H9 (cell line): ENCODE measurements around the gene MCL1. TPM values are rescaled to one million over a fixed set of nuclear protein-coding genes. Genes with fewer than 3 reads are reported as not detected.
A peak's percentile ranks its signal among the peaks of the same experiment; 100 is the strongest.

Source experiments
- DNase-seq: peaks from one replicate; pipeline ENCODE4 v3.0.0-alpha.2; 2017
- H2AFZ ChIP-seq: one replicate; pipeline ENCODE4 v1.6.1; 2013; ENCODE audit warnings: mild to moderate bottlenecking, low read length, control low read depth, moderate library complexity
- H2AK5ac ChIP-seq: 2 replicates; pipeline ENCODE4 v1.6.1; 2013; ENCODE audit warnings: low read length, control low read depth, mixed read lengths; ENCODE audit not compliant: insufficient read length
- H2BK120ac ChIP-seq: one replicate; pipeline ENCODE4 v1.6.1; 2013; ENCODE audit warnings: low read depth, mild to moderate bottlenecking, low read length, control low read depth, inconsistent platforms; ENCODE audit not compliant: poor library complexity, severe bottlenecking
- H2BK12ac ChIP-seq: 2 replicates; pipeline ENCODE4 v1.6.1; 2013; ENCODE audit warnings: low read length, control low read depth, mixed read lengths, low read depth; ENCODE audit not compliant: insufficient read length
- H2BK15ac ChIP-seq: 2 replicates; pipeline ENCODE4 v1.6.1; 2013; ENCODE audit warnings: low read depth, low read length, control low read depth
- H2BK20ac ChIP-seq: one replicate; pipeline ENCODE4 v1.6.1; 2013; ENCODE audit warnings: low read depth, mild to moderate bottlenecking, low read length, control low read depth, inconsistent platforms; ENCODE audit not compliant: poor library complexity, severe bottlenecking
- H2BK5ac ChIP-seq: 2 replicates; pipeline ENCODE4 v1.6.1; 2013; ENCODE audit warnings: low read length, control low read depth, mixed read lengths; ENCODE audit not compliant: insufficient read length
- H3K14ac ChIP-seq: 2 replicates; pipeline ENCODE4 v1.6.1; 2013; ENCODE audit warnings: low read length, control low read depth; ENCODE audit not compliant: insufficient read depth
- H3K18ac ChIP-seq: 2 replicates; pipeline ENCODE4 v1.6.1; 2013; ENCODE audit warnings: low read depth, mild to moderate bottlenecking, mixed read lengths, low read length, control low read depth; ENCODE audit not compliant: insufficient read length
- H3K23ac ChIP-seq: 2 replicates; pipeline ENCODE4 v1.6.1; 2013; ENCODE audit warnings: low read length, control low read depth, mixed read lengths, low read depth; ENCODE audit not compliant: insufficient read length
- H3K23me2 ChIP-seq: 2 replicates; pipeline ENCODE4 v1.6.1; 2013; ENCODE audit warnings: low read depth, mild to moderate bottlenecking, mixed read lengths, low read length, control low read depth; ENCODE audit not compliant: insufficient read length, poor library complexity, severe bottlenecking
- H3K27ac ChIP-seq: 2 replicates; pipeline ENCODE4 v1.5.1; 2013; ENCODE audit warnings: low read length, control low read depth, mixed read lengths, low read depth; ENCODE audit not compliant: insufficient read length
- H3K27me3 ChIP-seq: 2 replicates; pipeline ENCODE4 v1.6.1; 2013; ENCODE audit warnings: low read length, control low read depth, inconsistent platforms; ENCODE audit not compliant: insufficient read depth
- H3K4ac ChIP-seq: 2 replicates; pipeline ENCODE4 v1.6.1; 2013; ENCODE audit warnings: low read depth, mild to moderate bottlenecking, control low read depth, inconsistent platforms, low read length, moderate library complexity
- H3K4me1 ChIP-seq: 2 replicates; pipeline ENCODE4 v1.6.1; 2013; ENCODE audit warnings: low read length, control low read depth, inconsistent platforms; ENCODE audit not compliant: insufficient read depth
- H3K4me2 ChIP-seq: 2 replicates; pipeline ENCODE4 v1.6.1; 2013; ENCODE audit warnings: low read length, control low read depth, mixed read lengths; ENCODE audit not compliant: insufficient read length, insufficient read depth
- H3K56ac ChIP-seq: 2 replicates; pipeline ENCODE4 v1.6.1; 2013; ENCODE audit warnings: low read depth, mild to moderate bottlenecking, mixed read lengths, low read length, control low read depth; ENCODE audit not compliant: insufficient read length
- H3K79me1 ChIP-seq: 2 replicates; pipeline ENCODE4 v1.6.1; 2013; ENCODE audit warnings: low read depth, mild to moderate bottlenecking, moderate library complexity, low read length, control low read depth, inconsistent platforms; ENCODE audit not compliant: insufficient read depth, poor library complexity, severe bottlenecking
- H3K79me2 ChIP-seq: 2 replicates; pipeline ENCODE4 v1.6.1; 2013; ENCODE audit warnings: low read length, control low read depth, inconsistent platforms; ENCODE audit not compliant: insufficient read depth
- H3K9ac ChIP-seq: 2 replicates; pipeline ENCODE4 v1.6.1; 2013; ENCODE audit warnings: low read length, control low read depth, mixed read lengths; ENCODE audit not compliant: insufficient read length; ENCODE audit errors: extremely low read depth
- H3K9me3 ChIP-seq: one replicate; pipeline ENCODE4 v1.6.1; 2013; ENCODE audit warnings: low read depth, low read length, inconsistent platforms; ENCODE audit not compliant: control insufficient read depth
- H3T11ph ChIP-seq: one replicate; pipeline ENCODE4 v1.6.1; 2013; ENCODE audit warnings: mild to moderate bottlenecking, low read length, control low read depth, inconsistent platforms
- H4K20me1 ChIP-seq: one replicate; pipeline ENCODE4 v1.6.1; 2013; ENCODE audit not compliant: control insufficient read depth, insufficient read length, insufficient read depth
- H4K5ac ChIP-seq: 2 replicates; pipeline ENCODE4 v1.6.1; 2013; ENCODE audit warnings: low read depth, mild to moderate bottlenecking, mixed read lengths, low read length, control low read depth; ENCODE audit not compliant: insufficient read length
- H4K8ac ChIP-seq: replicated peaks from 2 replicates; pipeline ENCODE4 v1.6.1; 2013; ENCODE audit warnings: low read length, control low read depth, mixed read lengths, low read depth; ENCODE audit not compliant: insufficient read length
- H4K91ac ChIP-seq: 2 replicates; pipeline ENCODE4 v1.6.1; 2013; ENCODE audit warnings: low read depth, mild to moderate bottlenecking, moderate library complexity, mixed read lengths, low read length, control low read depth; ENCODE audit not compliant: insufficient read length
- H3K27ac Mint-ChIP-seq, 3 experiments: 2 replicates in 2 of 3; 3 replicates in 1 of 3; pipeline ENCODE4 v1.8.0; 2020 to 2021; ENCODE audit warnings: mixed read lengths in 3 of 3, mild to moderate bottlenecking in 1 of 3, moderate library complexity in 1 of 3
- H3K27me3 Mint-ChIP-seq: 2 replicates; pipeline ENCODE4 v1.8.0; 2021; ENCODE audit warnings: low read depth, mild to moderate bottlenecking, moderate library complexity, mixed read lengths
- H3K36me3 Mint-ChIP-seq, 3 experiments: 2 replicates in 2 of 3; 3 replicates in 1 of 3; pipeline ENCODE4 v1.8.0; 2020 to 2021; ENCODE audit warnings: low read depth in 3 of 3, mixed read lengths in 3 of 3; ENCODE audit not compliant: insufficient read depth in 1 of 3
- H3K4me1 Mint-ChIP-seq, 2 experiments: 2 replicates each; pipeline ENCODE4 v1.8.0; 2020; ENCODE audit warnings: mixed read lengths in 2 of 2
- H3K4me3 Mint-ChIP-seq, 2 experiments: 2 replicates in 1 of 2; 3 replicates in 1 of 2; pipeline ENCODE4 v1.8.0; 2020 to 2021; ENCODE audit warnings: mild to moderate bottlenecking in 2 of 2, mixed read lengths in 2 of 2, moderate library complexity in 1 of 2
- H3K9me3 Mint-ChIP-seq, 2 experiments: 2 replicates in 1 of 2; 3 replicates in 1 of 2; pipeline ENCODE4 v1.8.0; 2020; ENCODE audit warnings: mild to moderate bottlenecking in 2 of 2, mixed read lengths in 2 of 2, moderate library complexity in 1 of 2
- CTCF ChIP-seq: fragments of 200-600 bp; sonication (generic); conservative IDR thresholded peaks from 3 replicates; pipeline ENCODE4 v1.8.0; 2021; ENCODE audit warnings: antibody characterized with exemption, mild to moderate bottlenecking
- WGBS: extraction: QIAGEN DNeasy Blood & Tissue Kit; methylation state at CpG from one replicate; pipeline ENCODE4 v1.1.7; 2013; ENCODE audit warnings: missing lambda C conversion rate, low lambda C conversion rate, mixed read lengths; ENCODE audit not compliant: insufficient read length; ENCODE audit errors: extremely low coverage; 5-methylcytosine and 5-hydroxymethylcytosine counted together
- total RNA-seq: library from RNA; stranded (reverse); gene quantifications from 2 replicates; pipeline ENCODE4 v1.2.1, GENCODE V29; 2021

The MCL1 gene
- total RNA-seq, 1 experiment from 2014 or later = 247 TPM

GRCh38 chr1:150551051-150551783 is 28.2 kb downstream of the MCL1 start:
- Histone ChIP-seq H2AK5ac (no peak overlapping the region), H3K4ac (no peak overlapping the region), H2BK12ac (no peak overlapping the region), H3K56ac (no peak overlapping the region), H3T11ph (no peak overlapping the region), H2BK15ac (no peak overlapping the region), H3K9me3 (no peaks in the 10 kb centered on the region), H4K8ac (no peak overlapping the region), H3K18ac (no peak overlapping the region), H3K79me2 (no peaks in the 10 kb centered on the region), H3K9ac (no peak overlapping the region), H4K20me1 (no peaks in the 10 kb centered on the region), H3K27ac (no peak overlapping the region), H2BK5ac (no peak overlapping the region), H2BK20ac (no peak overlapping the region), H2BK120ac (no peak overlapping the region), H3K27me3 (peaks cover 3% of the 10 kb centered on the region; the same call in 1 of the 2 replicates), H3K4me2 (no peak overlapping the region), H4K91ac (no peak overlapping the region), H3K4me1 (peaks cover 3% of the 10 kb centered on the region; the same call in 1 of the 2 replicates), H4K5ac (no peak overlapping the region), H3K23ac (no peak overlapping the region), H3K79me1 (no peaks in the 10 kb centered on the region), H3K14ac (no peak overlapping the region), H2AFZ (no peak overlapping the region), H3K23me2 (peaks cover 10% of the 10 kb centered on the region)
- Mint-ChIP-seq H3K4me3 (peak overlapping the region in 1 of 2 experiments; percentile 20; a peak in 1 of 5 replicates), H3K27me3 (peaks cover 39% of the 10 kb centered on the region), H3K27ac (peak overlapping the region in 1 of 3 experiments; percentile 34; a peak in 1 of 7 replicates), H3K4me1 (peaks cover 16 to 36% of the 10 kb centered on the region in 2 experiments), H3K36me3 (peaks cover 5% of the 10 kb centered on the region in 3 experiments; a peak in 6 of 7 replicates), H3K9me3 (no peaks in the 10 kb centered on the region)
- WGBS = no CpG with 5 or more reads among the region's 11 CpGs
- peak; percentile 27 for DNase-seq
- no peak for TF ChIP-seq CTCF
